Transverse colon (tissue), 4 donors: Measurements from ENCODE around the gene RAMP3.

Source experiments
- CTCF ChIP-seq, 5 experiments: fragments of 200-600 bp in 3 of 5; fragments of 450-650 bp in 2 of 5; sonication (generic) in 3 of 5; IDR thresholded peaks; 1 replicate in 2 of 5; 2 replicates in 3 of 5; pipeline ENCODE4 v1.5.1; 2016 to 2017; ENCODE audit warnings: antibody characterized with exemption in 5 of 5, inconsistent platforms in 3 of 5, mild to moderate bottlenecking in 2 of 5, moderate library complexity in 1 of 5
- EP300 ChIP-seq: sonication (generic); formaldehyde crosslinking; IDR thresholded peaks from one replicate; pipeline ENCODE4 v1.6.1; 2017; ENCODE audit warnings: antibody characterized with exemption, low read depth
- POLR2A ChIP-seq: fragments of 450-650 bp; IDR thresholded peaks from one replicate; pipeline ENCODE4 v1.6.1; 2016; ENCODE audit warnings: antibody characterized with exemption, mild to moderate bottlenecking, moderate library complexity
- POLR2AphosphoS5 ChIP-seq, 3 donors: sonication (generic); formaldehyde crosslinking; IDR thresholded peaks; one replicate each; pipeline ENCODE4 v1.6.1; 2016; ENCODE audit warnings: antibody characterized with exemption in 3 of 3

GRCh38 chr7:45215601-45216062, 58.0 kb downstream of the RAMP3 start:
- no peak for TF ChIP-seq CTCF (IDR thresholded peaks at IDR 0.05)
- no peak for TF ChIP-seq POLR2A
- no peak for TF ChIP-seq EP300
- no peak for TF ChIP-seq POLR2AphosphoS5 (IDR thresholded peaks at IDR 0.05)
